Ecto neural progenitor cell (in vitro differentiated cells): Measurements from ENCODE around the gene PMPCB.

Experiments used
- DNase-seq: peaks from one replicate; pipeline ENCODE4 v3.0.0-alpha.2; 2018; ENCODE audit warnings: low spot score

Gene PMPCB

DNA sequence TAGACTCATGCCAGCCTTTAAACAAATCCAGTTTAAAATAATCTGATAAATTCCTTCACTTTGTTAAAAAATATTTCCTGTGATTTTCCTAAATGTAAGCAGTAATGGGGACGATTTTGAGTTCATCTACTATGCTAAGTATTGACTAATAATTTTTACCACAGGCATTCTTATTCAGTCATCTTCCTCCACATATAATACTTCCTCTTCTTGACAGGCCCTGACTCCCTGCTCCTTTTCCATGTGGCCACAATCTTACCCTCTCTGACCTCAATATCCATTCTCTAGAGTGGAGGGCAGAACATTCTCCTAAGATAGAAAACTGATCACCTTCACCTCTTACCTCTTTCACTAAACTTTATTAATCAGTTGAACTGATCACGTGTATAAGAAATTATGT lies 39.5 kb downstream of the PMPCB start:
- DNase-seq: no peak

DNA sequence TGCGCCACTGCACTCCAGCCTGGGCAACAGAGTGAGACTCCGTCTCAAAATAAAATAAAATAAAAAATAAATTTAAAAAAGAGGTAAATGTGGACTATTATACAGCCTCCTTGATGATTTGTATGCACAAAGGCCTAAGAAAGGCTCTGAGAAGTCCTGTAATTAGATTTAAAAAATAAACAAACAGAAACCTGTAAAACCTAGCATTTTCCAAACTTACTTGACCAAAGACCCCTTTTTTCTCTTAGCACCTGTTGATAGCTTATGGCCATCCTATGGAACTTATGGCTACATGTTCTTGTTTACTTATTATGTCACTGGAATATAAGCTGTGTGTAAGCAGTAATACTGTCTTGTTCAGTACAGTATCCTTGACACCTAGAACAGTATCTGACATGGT lies 41.6 kb downstream of the PMPCB start:
- DNase-seq: no peak

DNA sequence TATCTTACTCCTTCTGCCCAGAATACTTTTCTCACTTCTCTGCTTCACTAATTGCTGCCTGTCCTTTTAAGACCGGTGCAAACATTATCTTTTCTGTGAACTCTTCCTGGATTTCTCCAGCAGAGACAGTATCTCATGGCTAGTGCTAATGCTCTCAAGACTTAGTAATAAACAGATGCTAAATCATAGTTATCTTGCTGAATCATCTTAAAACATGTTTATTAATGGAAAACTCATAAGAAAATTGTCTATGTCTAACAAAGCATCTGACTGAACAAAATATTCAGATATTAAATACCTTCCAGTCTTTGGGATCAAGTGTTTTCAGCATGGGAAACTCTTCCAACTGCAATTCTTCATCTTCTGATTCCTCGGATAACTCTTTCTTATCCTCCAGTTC lies 44.2 kb downstream of the PMPCB start:
- DNase-seq: no peak

DNA sequence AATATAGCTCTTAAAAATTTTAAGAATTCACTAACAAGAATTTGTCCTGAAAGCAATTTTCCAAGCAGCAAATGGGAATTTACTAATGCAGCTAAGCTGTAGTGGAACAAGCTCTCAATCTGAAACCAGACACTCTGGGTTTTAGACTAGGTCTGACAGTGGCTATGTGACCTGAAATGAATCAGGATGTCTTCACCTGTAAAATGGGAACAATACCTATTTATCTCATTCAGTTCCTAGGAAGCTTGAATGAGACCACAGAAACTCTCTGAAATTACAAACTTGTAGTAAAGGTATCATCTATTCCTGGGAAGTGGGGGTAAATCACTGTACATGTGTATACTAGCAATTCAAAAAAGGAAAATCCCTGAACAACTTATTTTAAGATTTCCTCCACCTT lies 46.1 kb downstream of the PMPCB start:
- no peak for DNase-seq

- DNase-seq: no peak
These were observed 46.7 kb downstream of the PMPCB start for GRCh38 chr7:103343758-103344452.

DNA sequence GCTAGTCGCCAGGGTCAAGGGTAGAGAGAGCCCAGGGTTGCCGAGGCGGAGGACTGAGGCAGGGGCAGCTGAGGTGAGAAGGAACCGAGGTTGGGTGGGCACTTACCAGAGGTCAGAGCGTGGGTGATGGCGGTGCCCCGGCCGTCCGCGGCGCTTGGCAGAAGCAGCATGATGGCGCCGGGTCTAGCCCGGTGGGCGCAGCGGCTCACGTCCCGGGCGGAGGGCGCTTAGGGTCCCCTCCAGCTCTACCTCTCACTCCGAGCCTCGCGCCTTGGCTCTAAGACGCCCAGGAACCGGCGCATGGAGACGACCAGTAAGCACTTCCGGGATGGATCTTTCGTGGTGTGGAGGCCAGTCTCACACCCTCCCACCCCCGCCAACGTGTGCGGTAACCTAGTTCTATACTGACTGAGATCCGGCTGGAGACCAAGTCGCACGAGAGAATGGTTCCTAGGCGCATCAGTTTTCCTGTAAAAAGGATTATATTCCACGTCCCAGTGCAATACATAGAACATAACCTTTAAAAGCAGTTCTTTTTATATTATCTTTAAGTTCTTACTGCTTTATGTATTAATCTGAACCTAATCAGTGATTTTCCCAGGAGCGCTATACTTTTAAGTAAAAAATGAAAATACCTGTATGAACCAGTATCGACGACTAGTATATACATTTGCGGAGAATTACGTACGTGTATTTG lies 47.4 kb downstream of the PMPCB start, which contains the start of gene DNAJC2:
TSS of gene DNAJC2 (minus strand) at position 315 of the 697 bp plus-strand sequence. CDS start at position 170, 145 bp downstream.
- DNase-seq: peak; percentile 88

DNA sequence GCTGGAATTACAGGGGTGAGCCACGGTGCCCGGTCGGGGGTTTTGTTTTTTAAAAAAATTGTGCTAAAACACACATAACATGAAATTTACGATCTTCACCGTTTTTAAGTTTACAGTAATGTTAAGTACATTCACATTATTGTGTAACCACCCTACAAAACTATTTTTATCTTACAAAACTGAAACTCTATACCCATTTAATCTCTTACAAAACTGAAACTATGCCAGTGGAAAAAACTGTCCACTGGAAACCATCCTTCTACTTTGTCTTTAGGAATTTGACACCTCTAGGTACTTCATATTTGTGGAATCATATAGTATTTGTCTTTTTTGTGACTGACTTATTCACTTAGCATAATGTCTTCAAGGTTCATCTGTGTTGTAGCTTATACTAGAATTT lies 49.2 kb downstream of the PMPCB start:
- DNase-seq: no peak

DNA sequence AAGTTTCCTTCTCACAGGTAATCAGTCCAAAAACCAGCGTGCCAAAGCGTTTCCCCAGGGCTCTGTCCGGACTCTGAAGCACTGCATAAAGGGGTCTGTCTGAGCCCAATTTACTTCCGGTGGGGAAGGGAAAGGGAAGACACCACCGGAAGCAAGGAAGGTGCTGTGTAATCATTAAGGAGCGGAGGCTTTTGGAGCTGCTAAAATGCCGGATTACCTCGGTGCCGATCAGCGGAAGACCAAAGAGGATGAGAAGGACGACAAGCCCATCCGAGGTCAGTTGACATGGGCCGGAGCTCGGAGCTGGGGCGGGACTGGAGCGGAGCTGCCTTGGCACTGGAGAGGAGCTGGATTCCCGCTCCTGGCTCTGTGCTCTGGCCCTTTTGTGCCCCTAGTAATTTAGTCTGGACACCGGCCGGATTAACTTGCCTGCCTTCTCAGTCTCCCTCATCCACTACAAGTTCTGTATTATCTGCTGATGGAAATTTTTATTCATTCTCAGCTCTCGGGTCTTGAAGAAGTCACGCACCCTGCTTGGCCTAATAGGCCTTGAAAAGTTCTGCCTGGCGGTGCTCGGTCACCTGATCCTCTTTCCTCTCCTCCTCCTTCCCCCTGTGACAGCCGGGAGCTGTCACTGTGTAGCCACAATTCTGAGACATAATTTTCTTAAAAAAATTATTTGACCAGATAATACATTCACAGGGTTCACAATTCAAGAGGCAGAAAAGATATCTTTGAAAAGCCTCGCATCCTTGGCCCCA lies 50.5 kb downstream of the PMPCB start, which contains the start of gene PSMC2:
TSS of gene PSMC2 (plus strand) at position 137 of the 761 bp plus-strand sequence. CDS start at position 206, 69 bp downstream.
- DNase-seq: peak; percentile 78

- no peak for DNase-seq
These were observed 51.2 kb downstream of the PMPCB start for GRCh38 chr7:103348452-103348851.

GRCh38 chr7:103348959-103349358 lies 51.7 kb downstream of the PMPCB start:
- DNase-seq: no peak

- no peak for DNase-seq
These were observed 52.6 kb downstream of the PMPCB start for GRCh38 chr7:103349805-103350204.
